WTC11 (cell line): Measurements from ENCODE around the gene PPP1R1B.

Source experiments
- CTCF ChIP-seq: fragments of 200-600 bp; IDR thresholded peaks from 2 replicates; pipeline ENCODE4 v1.8.0; 2022; ENCODE audit warnings: antibody characterized with exemption
- NFYB ChIP-seq: sonication (generic); formaldehyde crosslinking; conservative IDR thresholded peaks from 2 replicates; pipeline ENCODE4 v1.8.0; 2022; ENCODE audit warnings: low read depth, missing genetic modification reagents

GRCh38 chr17:39579318-39580081, 47.3 kb upstream of the PPP1R1B start:
- TF ChIP-seq NFYB (no peak), CTCF (no peak)
